COLO668 (cell line): Measurements from ENCODE around the gene CTRB1.

Experiments
- DNase-seq: peaks from one replicate; lab custom pipeline; 2025; ENCODE audit not compliant: unreplicated experiment; lab: John Stamatoyannopoulos, UW

Gene CTRB1

DNA sequence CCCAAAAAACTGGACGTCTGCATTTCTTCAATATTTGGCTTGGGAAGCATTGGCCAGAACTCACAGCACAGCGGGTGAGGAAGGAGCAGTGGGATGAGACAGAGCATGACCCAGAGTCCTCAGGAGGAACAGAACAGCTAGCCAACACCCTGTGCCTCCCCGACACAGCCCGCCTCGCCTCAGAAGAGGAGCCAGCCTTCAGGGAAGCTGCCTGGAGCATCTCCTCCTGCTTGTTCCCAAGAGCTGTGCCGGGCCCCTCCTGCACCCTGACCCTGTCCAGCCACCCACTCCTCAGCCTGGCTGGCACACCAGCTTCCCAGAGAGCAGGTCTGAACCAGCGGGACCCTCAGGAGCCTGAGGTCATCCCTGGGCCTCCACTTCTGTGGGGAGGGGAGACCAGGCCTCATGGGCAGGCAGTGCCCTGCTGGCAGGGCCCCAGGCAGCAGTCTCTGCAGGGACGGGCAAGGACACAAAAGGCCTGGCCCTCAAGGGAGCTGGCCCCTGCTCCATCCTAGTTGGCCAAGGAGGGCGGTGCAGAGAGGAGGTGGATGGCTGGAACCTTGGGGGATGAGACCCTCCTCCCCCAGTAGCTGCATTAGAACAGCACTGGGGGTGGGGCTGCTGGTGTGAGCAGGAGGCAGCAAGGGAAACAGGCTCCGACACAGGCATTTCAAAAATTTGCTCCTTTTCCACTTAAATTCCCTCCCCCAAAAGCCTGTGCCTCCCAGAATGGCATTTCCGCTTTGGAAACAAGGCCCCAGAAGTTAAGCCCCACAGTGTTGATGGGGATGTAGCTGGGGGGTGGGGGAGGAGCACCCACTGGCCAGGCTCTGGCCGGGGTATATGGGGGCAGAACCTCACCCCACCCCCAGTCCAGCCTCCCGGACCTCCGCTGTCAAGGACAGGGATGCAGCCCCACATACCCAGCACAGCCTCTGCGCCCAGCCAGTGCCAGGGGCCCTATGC, 34.4 kb downstream of the CTRB1 start:
- DNase-seq = no peak

DNA sequence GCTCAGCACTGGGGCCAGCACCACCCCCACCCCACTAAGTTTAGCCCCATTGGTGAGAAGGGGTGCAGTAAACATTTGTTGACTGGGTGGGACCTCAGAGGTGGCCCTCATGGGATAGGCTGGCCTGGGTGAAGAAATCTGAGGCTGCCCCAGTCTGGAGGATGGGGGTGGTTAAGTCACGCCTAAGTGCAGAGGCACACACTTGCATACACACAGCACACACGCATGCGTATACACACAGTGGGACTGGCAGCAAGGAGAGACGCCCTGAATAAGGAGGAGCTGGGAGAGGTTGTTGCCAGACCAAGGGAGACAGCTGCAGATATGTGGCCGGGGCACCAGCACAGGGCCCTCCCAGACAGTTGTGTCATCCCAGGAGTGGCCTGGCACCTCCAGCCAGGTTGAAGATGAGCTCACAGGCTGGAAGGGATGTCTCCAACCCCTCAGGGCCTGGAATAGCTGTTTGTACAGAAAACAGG, 35.6 kb downstream of the CTRB1 start:
- no peak for DNase-seq

DNA sequence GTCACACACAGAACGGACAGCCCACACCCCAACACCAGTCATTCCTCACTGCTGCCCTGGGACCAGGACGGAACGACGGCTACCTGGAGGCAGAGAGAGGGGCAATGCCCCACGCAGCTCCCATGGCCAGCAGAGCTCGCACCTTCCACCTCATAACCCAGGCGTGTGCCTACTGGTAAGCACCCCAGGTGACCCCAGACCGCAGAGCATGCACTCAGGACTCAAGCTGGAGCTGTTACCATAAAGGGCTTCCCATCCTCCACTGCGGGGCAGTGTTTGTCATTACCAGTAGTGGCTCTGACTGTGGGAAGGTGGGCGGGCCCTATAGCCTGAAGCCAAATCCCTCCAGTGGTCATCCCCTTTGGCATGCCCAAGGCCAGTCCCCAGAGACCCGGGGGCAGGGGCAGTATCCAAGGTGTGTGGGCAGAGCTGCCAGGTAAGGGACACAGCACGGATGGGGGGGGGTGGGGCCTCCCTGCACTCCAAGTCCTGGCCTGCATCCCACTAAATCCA, 37.3 kb downstream of the CTRB1 start:
- DNase-seq = no peak

DNA sequence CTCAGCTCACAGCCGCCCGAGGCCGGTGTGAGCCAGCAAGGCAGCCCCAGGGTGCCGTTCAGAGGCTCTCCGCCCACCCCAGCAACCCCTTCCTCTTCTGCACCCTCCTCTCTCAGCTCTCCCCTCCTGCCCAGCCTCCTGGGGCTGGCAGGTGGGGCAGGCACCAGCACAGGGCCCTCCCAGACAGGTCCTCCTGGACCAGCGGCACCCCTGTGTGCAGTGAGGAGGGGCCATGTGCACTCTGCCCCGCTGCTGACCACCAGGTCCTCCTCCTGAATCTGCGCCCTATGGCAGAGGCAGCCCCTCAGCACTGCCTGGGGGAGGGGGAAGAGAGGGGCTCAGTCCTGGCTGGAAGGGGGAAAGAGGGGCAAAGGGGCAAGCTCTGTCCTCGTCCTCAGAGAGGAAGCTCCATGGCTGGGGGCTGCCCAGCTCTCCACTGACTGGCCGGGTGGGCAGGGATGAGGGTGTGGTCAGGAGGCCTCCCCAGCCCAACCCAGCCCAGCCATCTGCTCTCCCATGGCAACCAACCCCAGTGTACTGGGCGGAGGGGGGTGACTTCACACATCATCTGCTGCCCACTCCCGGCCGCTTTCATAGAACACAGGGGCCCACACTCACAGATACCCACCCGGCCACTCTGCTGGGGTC, 38.0 kb downstream of the CTRB1 start:
- DNase-seq = peak; percentile 26

DNA sequence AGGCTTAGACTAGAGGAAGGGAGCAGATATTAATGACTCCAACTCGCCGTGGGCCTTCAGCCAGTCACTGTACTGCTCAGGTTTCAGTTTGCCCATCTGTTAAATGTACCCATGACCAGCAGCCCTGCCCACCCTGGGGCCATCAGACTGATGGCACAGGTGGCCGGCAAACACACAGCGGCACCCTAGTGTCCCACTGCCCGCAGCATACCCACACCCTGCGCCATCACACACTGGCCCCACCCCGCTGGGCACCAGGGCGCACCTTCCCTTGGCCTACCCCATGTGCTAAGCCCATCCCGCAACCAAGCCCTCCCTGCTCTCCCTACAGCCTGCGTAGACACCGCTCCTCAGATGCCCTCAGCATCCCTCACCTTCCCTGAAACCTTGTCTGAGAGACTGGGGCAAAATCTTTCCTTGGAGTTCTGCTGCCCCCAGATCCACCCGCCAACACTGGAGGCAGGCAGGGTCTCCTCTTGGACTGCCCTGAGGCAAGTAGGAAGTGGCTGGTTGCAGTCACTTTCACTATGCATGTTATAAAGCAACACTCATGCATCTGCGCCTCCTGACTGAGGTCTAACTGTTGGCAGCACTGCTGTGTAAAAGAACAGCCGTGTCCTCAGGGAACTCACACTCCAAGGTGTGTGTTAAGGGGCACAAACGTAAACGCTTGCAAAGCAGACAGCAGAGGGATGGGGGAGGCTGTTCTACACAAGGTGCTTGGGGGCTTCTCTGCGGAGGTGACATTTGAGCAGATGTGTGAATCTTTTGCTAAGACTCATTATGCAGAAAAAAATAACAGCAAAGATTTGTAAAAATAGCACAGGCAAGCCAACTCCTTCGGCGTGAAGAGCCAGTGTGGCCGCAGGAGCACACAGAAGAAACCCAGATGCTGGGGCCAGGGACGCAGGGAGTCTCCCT, 39.4 kb downstream of the CTRB1 start:
- DNase-seq = no peak

DNA sequence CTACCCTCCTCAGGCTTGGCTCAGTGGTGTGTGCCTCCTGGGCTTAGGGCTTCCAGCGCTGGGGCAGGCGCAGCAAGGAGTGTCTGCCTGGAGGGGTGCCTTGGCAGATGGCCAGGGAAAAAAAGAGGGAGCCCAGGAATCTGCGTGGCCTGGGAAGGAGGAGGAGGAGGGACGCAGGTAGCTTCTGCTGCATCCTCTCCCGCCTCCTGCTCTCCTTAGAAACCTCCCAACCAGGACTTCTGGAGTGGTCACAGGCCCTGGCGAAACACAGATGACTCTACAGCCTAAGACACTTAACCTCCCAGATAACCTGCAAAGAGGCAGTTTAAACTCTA, 40.0 kb downstream of the CTRB1 start:
- DNase-seq = no peak

DNA sequence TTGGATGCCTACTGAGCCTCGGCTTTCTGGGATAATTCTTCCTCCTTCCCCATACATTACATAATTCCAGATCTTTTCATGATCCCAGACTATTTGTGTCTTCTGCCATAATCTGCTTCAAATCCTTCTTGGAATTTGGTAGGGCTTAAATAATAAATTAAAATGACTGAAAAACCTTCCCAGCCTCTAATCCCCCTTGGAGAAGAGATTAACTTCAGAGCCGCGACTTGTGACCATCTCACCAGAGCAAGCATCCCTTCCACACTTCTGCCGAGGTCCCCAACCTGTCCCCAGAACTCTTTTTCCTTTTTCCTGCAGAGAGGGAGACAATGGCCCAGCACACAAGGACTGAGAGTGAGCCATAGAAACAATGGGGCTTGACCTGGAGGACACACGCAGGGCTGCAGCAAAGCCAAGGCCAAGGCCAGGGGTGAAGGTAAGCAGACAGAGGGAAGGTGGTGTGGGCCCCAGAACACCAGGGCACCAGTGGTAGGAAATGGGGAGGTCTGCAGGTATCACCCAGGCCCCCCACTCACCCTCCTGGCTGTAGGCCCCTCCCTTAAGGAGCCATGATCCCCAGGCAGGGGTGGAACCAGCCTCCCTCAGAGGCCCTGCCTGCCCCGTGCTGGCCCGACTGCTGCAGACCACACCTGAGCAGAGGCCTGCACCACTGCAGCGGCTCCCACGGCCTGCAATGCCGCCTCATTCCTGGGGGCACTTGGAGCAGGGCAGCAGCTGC, 42.2 kb downstream of the CTRB1 start:
- no peak for DNase-seq

DNA sequence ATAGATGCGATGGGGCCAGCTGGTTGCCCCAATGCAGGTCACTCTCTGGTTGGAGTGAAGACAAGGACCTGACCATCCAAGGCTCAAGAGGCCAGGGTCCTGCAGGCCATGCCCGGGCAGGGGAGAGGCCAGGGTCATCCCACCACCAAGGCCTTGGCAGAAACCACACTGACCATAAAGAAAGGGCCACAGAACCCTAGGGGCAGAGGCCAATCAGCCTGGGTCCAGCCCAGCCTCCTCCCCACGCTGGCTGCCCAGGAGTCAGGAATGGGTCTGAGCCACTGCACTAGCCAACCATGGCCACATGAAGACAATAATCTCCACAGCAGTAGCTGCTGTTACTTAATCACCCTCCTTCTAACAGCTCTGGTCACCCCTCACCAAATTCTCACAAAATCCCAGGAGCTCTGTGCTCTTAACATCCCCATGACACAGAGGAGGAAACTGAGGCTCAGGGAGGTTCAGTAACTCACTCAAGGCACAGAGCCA, 42.8 kb downstream of the CTRB1 start:
- DNase-seq = no peak

DNA sequence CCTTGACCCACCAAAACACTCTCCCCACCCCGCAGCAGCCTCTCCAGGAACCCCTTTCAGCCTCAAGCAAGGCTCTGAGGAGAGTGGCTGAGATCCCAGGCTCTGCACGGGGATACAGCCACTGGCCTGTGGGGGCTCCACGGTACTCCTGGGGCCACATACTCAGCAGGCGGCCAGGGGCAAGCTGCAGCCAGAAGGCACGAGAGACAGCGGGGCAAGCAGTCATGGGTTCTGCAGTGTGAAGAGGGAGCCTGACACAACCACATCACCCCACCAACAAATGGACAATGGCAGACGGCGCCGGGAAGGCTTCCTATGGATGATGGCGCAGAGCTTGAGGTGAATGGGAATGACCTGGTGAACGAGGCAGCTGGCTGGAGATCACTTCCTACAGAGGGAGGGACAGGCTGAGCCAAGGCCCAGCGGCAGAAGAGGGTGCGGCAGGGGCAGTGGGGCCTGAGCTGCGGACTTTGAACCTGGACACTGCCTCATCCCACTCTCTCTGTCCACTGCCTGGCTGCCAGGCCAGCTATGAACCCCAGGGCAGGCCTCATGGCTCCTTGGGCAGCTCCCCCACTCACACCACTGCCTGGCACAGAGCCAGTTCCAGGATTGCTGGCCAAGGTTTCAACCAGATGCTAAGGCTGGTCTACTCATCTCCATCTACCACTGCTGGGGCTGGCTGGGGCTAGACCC, 43.5 kb downstream of the CTRB1 start:
- DNase-seq = peak; percentile 6

DNA sequence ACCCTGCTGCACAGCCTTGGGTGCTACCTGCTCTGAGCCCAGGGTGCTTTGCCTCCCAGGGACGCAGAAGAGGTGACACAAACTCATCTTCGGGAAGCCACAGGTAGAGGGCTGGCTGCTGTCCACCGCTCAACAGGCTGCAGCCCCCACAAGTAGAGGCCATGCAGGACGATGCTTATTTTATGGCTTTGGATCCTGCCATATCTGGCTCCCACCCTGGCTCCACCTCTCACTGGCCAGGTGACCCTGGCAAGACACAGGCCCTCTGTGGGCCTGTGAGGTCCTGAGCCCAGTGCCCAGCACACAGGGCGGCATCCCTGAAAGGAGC, 44.0 kb downstream of the CTRB1 start:
- DNase-seq = no peak

DNA sequence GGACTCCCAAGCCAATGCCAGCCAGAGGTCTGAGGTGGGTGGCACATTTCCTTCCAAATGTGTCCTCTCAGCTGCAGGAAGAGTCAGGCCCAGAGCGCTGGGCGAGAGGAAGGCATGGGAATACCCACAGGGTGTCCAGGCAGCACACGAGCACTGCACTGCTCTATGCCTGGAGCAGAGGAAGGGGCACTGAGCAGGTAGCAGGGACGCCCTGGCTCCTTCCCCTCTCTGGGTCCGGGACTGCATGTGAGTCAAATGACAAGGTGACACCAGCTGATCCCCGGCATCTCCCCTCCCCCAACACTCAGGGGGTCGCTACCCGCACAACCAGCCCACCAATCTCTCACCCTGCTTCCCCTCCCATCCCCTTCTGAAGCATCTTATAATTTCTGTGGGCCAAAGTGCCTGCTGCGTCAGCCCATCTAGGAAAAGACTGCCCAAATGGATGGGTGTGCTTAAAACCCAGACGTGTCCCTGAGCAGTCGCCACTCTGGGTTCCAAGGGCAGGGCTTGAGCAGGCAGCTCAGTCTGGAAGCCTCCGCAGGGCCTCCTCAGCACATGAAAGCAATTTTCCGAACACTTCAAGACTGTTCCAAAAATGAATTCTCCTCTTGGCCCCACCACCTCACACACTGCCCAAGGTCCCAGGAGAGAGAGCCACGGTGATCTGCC, 44.6 kb downstream of the CTRB1 start:
- DNase-seq = no peak

DNA sequence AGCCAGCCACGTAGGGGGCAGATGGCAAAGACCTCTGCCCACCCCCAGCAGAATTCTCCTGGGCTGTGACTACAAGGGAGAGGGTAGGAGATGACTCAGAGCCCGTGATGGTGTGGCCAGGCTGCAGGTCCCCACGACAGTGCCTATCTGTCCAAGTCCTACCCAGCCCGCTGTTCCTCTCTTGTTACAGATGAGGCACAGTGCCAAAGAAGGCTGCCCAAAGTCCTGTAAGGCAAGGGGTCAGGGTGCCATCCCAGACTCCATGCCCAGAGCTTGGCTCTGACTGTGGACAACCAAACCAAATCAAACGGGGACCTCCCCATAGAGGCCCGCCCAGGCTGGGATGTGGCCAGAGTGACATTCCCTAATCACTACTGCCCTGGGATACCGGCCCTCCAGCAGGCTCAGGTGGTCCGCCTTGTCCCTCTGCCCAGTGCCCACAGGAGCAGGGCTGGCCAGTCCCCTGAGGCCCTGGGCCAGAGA, 45.2 kb downstream of the CTRB1 start:
- peak; percentile 14 for DNase-seq

DNA sequence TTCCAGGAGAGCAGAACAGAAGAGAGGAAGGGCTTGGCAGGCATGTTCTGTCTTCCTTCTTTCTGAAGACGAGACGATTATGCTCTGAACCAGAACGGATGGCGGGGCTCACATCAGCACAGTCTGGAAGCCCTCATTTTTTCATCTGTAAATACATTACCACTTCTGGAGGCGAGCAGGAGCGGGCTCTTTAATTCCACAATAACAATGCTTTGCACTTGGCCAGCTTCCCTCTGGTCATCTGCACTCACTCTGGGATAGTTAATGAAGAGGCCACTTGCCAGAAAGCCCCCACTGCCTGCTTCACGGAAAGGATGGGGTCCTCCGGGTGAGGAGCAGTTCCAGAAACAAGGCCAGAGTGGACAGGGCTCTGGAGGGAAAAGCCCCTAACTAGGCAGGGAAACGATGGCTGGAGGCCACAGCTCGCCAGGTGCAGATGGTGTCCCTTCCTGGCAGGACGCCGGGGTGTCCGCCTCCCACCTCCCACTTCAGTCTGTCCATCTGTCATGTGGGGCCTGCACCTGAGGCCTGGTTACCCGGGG, 45.7 kb downstream of the CTRB1 start:
- peak; percentile 44 for DNase-seq

DNA sequence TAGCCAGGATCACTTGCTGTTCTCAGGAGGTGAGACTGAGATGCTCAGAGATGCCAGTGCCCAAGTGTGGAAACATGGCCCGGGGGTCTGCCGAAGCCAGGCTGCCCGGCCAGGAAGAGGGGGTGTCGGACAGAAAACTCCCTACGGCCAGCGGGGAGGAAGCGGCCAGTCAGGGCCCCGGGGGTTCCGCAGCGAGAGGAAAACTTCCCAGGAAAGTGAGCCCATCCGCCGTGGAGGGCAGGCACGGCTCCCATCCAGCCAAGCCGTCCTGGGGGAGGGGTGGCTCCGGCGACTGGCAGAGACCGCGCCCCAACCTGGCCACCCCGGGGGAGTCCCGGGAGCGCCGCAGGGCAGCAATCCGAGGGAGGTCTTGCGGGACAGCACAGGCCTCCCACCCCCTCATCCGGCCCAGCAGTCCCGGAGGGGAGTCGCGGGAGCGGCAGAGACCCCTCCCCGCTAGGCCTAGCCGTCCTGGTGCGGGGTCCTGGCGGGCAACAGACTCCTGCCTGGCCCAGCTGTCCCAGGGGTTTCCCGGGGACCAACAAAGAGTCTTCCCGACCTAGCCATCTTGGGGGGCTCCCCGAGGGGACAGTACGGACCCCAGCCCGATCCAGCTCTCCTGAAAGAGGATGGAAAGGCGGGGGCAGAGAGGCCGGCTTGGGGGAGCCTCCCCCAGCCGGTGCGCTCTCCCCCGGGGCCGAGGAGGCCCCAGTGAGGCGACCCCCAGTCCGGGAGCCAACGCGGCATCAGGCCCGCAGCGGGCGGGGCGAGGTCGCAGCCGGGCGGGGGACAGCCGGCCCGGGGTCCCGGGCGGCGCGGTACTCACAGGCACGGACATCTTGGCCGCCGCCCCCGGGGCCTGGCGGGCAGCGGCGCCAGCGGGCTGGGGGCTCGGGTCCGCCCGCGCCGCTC, 46.5 kb downstream of the CTRB1 start:
- DNase-seq = peak; percentile 49

DNA sequence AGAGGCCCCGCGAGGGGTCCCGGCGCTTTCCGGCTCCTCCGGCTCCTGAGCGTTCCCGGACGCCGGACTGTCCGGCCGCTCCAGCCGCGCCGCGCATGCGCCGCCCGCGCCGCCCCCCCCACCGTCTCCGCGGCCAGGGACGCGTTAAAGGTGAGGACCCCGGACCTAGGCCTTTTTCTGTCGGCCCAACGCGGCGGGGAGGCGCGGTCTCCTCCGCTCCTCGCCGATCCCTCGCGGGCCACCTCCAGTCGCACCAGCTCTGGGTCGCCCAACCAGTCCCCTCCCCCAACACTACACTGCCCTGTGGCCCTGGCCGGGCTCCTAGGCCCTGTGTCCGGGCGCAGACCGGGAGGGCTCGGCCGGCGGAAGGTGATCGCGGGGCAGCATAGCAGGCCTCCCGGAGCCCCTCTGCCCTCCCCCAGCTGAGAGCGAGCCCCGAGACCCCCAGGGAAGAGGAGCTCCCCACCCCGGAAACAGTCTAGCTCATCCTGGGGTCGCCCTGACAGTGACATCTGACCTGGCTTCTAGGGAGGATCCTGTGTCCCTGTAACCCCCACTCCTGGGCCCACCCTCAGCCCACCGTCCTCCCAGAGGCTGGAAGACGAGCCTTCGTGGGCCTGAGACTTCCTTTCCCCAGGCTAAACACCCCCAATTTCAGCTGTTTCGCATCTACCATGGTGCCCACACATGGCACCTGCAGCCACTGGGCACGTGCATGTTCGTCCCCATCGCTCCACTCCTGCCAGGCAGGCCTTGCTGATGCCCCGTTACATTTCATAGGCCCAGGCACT, 47.3 kb downstream of the CTRB1 start:
- DNase-seq = peak; percentile 75

DNA sequence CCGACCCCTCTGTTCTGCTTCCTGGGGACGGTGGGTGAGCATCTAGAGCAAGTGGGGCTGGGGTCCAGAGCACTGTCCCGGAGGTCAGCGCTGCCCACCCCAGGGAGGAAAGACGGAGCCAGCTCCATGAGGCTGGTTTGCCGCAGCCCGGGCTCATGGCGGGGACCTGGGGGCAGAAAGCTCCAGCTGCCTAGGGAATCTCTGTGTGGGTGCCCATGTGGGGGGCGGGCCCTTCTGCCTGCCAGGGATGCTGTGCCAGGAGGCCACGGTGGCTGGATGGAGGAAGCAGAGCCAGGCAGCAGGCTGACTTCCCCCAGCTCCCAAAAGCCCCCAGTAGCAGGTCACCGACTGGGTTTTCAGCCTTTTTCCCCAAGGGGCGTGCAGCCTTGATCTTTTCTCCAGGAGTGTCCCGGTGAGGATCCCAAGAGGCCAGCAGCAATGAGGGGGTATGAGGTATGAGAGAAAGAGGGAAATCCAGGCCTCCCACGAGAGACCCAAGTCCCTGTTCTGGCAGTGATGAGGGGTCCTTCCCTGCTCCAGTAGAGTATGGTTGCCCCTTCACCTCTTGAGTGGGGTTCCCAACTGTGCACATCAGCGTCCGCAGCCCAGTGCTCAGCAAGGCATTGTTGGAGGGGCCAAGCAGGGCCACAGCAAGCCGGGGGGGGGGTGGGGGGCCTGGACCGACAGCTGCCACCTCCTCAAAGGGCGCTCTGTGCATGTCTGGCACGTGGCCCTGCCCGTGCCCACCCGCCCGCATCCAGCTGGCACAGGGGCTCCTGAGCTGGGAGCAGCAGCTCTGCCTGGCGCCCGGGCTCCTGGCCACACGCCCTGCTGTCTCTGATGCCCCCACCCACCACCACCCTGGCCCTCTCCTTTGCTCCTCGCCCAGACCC, 48.2 kb downstream of the CTRB1 start:
- DNase-seq = peak; percentile 19
